Epithelial cell of esophagus (primary cell): ENCODE results near the gene KCNQ2.

Experiments used
- DNase-seq: peaks from one replicate; pipeline ENCODE4 v3.0.0; 2010; ENCODE audit warnings: low read depth
- H3K4me3 ChIP-seq: 2 replicates; pipeline ENCODE4 v1.5.1; 2011; ENCODE audit warnings: mild to moderate bottlenecking, low read length, control low read depth
- TF ChIP-seq, protein P1 (sequence below): IDR thresholded peaks from 2 replicates; pipeline ENCODE4 v1.5.1; 2011; ENCODE audit warnings: low read depth, mild to moderate bottlenecking, low read length, control low read depth, inconsistent platforms; ENCODE audit not compliant: insufficient read depth; ENCODE audit errors: missing control alignments

The KCNQ2 gene

DNA sequence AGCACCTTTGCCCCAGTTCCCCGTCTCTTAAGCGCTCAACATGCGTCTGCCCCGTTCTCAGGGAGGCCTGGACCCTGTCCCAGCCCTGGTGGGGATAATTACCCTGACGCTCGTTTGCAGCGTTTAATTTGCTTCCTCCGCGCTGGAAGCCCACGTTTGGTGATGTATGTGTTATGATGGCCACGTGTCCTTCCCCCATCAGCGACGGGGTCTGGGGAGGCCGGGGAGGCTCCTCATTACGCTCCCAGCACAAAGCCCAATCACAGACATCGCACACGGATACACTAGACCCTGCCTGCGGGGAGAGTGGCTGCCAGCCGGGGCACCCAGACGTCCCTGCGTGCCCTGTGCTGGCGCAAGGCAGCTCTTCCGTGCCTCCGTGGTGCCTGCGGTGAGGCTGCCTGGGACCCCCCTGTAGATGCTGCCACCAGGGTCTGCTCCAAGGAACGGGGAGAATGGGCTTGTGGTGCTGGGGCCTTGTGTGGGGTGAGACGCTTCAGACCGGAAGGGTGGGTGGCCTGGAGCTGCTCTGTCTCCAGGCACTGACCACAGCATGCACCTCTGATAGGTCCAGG, 101.1 kb downstream of the KCNQ2 start:
- no peak overlapping the region for H3K4me3 ChIP-seq
- TF ChIP-seq, protein P1, sequence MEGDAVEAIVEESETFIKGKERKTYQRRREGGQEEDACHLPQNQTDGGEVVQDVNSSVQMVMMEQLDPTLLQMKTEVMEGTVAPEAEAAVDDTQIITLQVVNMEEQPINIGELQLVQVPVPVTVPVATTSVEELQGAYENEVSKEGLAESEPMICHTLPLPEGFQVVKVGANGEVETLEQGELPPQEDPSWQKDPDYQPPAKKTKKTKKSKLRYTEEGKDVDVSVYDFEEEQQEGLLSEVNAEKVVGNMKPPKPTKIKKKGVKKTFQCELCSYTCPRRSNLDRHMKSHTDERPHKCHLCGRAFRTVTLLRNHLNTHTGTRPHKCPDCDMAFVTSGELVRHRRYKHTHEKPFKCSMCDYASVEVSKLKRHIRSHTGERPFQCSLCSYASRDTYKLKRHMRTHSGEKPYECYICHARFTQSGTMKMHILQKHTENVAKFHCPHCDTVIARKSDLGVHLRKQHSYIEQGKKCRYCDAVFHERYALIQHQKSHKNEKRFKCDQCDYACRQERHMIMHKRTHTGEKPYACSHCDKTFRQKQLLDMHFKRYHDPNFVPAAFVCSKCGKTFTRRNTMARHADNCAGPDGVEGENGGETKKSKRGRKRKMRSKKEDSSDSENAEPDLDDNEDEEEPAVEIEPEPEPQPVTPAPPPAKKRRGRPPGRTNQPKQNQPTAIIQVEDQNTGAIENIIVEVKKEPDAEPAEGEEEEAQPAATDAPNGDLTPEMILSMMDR = no peak
- no peak for DNase-seq

DNA sequence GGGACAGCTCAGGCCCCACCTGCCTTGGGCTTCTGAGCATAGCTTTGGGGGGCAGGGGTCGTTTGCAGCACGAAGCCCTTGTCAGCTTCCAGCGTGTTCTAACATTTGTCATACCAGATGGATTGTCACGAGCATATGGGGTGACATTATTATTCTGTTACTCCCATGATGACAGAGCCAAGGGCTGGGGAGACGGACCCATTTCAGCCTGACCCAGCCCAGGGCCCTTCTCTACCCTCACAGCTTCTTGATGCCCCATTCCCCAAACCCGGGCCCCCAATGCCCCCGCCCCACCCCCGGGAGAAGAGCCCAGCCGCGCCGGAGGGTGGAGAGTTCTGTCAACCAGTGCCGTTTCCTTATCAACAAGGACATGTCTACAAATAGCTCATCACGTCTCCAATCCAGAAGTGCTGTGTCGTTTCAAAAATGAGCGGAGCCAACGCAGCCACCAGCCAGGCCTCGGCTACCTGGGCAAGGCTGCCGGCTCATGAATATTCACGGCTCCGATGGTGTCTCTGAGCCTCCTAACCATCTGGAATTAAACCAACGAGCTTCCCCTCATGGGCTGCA, 101.8 kb downstream of the KCNQ2 start:
- TF ChIP-seq, protein P1 = no peak
- DNase-seq = no peak
- no peak overlapping the region for H3K4me3 ChIP-seq

DNA sequence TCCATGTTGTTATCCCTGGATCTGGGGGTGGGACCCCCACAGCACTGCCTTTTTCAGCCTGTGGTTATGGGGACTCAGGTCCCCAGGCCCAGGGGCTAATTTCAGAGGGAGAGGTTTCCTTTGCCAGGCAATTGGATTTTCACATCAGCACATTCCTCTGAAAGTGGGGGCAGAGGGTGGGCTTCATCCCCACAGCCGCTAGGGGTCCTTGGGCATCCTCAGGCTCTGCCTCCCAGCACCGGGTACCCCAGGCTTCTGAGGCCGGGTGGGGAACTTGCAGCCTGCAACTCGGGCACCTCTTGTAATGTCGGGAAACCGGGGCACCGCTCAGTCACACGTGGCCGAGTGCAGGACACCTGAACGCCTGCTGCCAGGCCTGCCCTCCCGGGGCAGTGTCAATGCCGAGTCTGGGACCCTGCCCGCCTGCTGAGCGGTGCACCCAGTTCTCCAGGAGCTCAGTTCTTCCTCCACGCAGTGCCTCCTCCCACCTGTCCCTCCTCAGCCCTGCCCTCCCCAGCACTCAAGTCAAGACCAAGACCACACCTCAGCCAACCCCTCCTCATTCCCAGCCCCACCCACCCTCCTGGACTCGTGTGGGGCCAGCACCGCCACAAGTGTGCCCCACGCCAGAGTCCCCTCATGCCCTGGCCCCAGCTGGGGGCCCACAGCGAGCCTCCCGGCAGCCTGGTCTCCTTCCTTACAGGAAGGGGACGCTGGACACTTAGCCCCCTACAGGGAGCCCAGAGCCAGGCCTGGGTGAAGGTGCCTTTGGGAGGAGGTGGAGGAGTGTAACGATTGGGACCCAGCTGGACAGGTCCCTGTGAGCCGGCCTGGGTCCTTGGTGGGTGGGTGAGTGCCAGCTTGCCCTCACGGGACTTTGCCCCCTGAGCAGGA, 102.5 kb downstream of the KCNQ2 start:
- TF ChIP-seq, protein P1 = no peak
- DNase-seq = no peak
- H3K4me3 ChIP-seq = no peak overlapping the region

DNA sequence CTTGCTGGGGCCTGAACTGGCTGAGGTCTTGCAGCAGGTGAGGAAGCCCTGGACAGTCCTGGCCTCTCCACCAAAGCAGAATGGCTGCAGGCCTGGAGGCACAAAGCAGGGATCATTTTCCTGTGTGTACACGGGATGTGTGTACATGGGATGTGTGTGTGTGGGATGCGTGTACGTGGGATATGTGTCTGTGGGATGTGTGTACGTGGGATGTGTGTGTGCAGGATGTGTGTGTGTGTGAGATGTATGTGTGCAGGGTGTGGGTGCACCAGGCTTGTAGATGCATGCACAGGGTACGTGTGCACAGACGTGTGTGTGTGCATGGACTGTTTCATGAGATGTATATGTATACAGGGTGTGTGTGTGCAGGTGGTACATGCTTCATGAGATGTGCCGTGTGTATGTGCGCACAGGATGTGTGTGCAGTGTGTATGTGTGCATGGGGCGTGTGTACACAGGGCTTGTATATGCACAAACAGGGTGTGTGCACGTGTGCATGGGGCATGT, 103.4 kb downstream of the KCNQ2 start:
- H3K4me3 ChIP-seq = no peak overlapping the region
- TF ChIP-seq, protein P1 = no peak
- DNase-seq = no peak

GRCh38 chr20:63368151-63368550, 104.3 kb downstream of the KCNQ2 start:
- no peak overlapping the region for H3K4me3 ChIP-seq
- TF ChIP-seq, protein P1 = no peak
- DNase-seq = no peak

GRCh38 chr20:63367446-63368055, 104.9 kb downstream of the KCNQ2 start:
- TF ChIP-seq, protein P1 = no peak
- DNase-seq = no peak
- no peak overlapping the region for H3K4me3 ChIP-seq
